ENCODE results near the gene MORN1.

The MORN1 gene

DNA sequence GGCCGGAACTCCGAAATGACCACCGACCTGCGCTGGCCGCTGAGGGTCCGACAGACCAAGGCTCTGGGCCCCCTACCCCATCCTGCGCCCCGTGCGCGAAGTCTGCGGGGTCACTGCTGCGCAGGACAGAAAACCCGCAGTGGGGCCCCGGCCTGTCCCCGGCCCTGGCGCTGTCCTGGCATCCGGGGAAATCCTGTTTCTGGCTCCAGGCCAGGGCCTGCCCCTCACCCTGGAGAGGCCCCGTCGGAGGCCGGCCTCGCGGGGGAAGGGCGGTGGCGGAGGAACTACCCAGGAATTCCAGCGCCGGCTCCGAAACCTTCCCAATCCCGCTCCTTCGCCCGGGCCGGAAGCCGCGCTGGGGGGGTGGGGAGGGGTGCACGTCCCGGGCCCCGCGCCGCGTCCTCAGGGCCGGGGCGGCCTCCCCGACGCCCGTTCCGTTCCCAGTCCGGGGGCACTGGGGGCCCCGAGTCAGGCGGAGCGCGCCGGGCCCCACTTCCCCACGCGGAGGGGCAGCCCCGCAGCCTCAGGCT, 77.0 kb downstream of the MORN1 start:
- DNase-seq: peak; percentile 42
- H3K27ac Mint-ChIP-seq: no peak overlapping the region
- no peaks in the 10 kb centered on the region for H3K9me3 Mint-ChIP-seq
- peaks cover 7% of the 10 kb centered on the region for H3K27me3 Mint-ChIP-seq
- no peak overlapping the region for H3K4me3 Mint-ChIP-seq
- peaks cover 37% of the 10 kb centered on the region for H3K4me1 Mint-ChIP-seq
- CTCF ChIA-PET: interaction anchor here (0.9 kb wide), 1 partner anchor 115 kb away, joined by 3 read pairs; no protein-coding TSS in a partner anchor
- no peaks in the 10 kb centered on the region for H3K36me3 Mint-ChIP-seq

DNA sequence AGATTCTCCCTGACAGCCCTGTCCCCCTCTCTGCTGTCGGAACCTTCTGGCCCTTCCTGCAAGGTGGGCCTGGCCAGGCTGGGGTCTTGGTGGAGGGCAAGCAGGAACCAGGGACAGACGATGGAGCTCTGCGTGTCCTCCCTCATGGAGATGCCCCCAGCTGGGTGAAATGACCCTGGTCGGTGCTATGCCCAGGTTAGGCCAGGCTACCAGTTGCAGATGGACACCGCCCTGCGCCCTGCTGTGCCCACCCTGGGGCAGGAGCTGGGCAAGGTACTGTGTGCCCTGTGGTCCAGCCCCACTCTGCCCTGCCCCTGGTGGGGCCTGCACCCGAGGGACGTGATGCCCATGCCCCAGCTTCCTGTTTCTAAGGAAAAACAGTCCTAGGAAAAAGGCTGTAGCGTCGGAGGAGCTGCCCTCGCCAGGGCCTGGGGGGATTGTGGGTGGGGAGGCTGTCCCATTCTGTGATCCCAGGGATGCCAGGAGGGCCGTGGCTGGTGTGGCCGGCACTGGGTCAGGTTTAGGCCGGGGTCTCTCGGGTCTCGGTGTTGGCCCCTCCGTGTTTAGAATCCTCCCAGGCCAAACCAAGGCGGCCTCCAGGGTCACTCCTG, 77.6 kb downstream of the MORN1 start:
- CTCF ChIA-PET: interaction anchor here (1.3 kb wide), 1 partner anchor 119 kb away, joined by 5 read pairs; the partner anchor contains the start of gene FAAP20
- peaks cover 7% of the 10 kb centered on the region for H3K27me3 Mint-ChIP-seq
- H3K4me1 Mint-ChIP-seq: peaks cover 32% of the 10 kb centered on the region
- H3K4me3 Mint-ChIP-seq: no peak overlapping the region
- no peaks in the 10 kb centered on the region for H3K9me3 Mint-ChIP-seq
- no peak for DNase-seq
- H3K27ac Mint-ChIP-seq: no peak overlapping the region
- peaks cover 3% of the 10 kb centered on the region for H3K36me3 Mint-ChIP-seq

DNA sequence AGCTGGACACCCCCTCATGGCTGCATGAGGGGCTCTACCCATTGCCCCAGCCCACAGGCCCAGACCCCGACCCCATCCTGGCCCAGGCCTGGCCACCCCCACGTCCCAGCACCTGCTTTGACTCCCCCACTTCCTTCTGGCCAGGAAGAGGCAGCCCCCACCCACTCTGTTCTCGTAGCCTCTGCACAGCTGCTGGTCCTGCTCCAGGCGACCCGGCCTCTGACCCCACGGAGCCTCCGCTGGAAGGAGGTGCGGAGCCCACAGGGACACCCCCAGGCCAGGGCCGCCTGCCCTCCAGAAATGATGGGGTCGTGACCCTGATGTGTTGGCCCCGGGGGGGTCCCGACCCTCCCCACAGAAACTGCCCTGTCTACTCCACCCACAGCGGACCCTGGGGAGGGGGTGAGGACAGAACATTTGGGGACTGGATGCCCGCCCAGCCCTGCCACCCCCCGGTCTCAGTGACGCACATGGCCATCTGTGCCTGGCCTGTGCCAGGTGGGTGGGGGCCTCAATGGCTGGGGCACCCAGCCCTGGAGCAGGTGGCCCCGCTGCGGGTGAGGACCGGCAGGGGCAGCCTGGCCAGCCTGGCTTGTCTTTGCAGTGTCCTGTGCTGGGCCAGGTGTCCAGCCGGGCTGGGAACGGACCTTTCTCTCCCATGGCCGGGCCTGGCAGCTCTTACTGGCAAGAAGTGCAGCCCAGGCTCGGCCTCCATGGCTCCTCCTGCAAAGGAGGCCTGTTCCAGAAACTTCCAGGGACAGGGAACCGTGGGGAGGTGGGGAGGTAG, 78.6 kb downstream of the MORN1 start:
- Mint-ChIP-seq H3K4me1 (peaks cover 36% of the 10 kb centered on the region), H3K4me3 (no peak overlapping the region), H3K9me3 (no peaks in the 10 kb centered on the region), H3K27ac (no peak overlapping the region), H3K27me3 (peaks cover 7% of the 10 kb centered on the region), H3K36me3 (peaks cover 12% of the 10 kb centered on the region)
- no peak for DNase-seq
- CTCF ChIA-PET: interaction anchor here (0.9 to 1.6 kb wide), 4 partner anchors 69 to 235 kb away, joined by 3 to 5 read pairs (median 3); partner anchors contain the start of gene FAAP20

DNA sequence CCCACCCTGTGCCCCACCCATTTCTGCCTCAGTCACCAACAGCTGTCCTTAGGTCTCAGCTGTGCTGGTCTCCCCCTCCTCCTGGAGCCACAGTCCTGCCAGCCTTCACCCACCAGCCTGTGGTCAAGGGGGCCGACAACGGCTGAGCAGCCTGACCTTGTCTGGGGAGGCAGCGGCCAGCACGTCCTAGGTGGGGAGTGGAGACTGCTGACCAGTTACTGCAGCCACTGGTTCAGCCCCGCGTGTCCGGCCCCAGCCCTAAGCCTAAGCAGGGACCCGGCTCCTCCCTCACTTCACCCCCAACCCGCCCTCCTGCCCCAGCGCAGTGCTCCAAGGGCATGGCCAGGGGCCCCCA, 79.2 kb downstream of the MORN1 start:
- no peak for DNase-seq
- Mint-ChIP-seq H3K27me3 (peaks cover 6% of the 10 kb centered on the region), H3K36me3 (peaks cover 17% of the 10 kb centered on the region), H3K4me3 (no peak overlapping the region), H3K27ac (peak overlapping the region; percentile 33), H3K9me3 (no peaks in the 10 kb centered on the region), H3K4me1 (peaks cover 37% of the 10 kb centered on the region)
- CTCF ChIA-PET: interaction anchor here (0.7 to 1.6 kb wide), 4 partner anchors 12 to 235 kb away, joined by 3 read pairs; no protein-coding TSS in a partner anchor

GRCh38 chr1:2311184-2312032, 79.9 kb downstream of the MORN1 start:
- DNase-seq: peak; percentile 69
- CTCF ChIA-PET: interaction anchor here (0.7 to 1.6 kb wide), 5 partner anchors 11 to 236 kb away, joined by 3 read pairs; no protein-coding TSS in a partner anchor
- Mint-ChIP-seq H3K9me3 (no peaks in the 10 kb centered on the region), H3K27ac (peak overlapping the region; percentile 33), H3K36me3 (peaks cover 21% of the 10 kb centered on the region), H3K4me3 (no peak overlapping the region), H3K4me1 (peaks cover 35% of the 10 kb centered on the region), H3K27me3 (no peaks in the 10 kb centered on the region)

DNA sequence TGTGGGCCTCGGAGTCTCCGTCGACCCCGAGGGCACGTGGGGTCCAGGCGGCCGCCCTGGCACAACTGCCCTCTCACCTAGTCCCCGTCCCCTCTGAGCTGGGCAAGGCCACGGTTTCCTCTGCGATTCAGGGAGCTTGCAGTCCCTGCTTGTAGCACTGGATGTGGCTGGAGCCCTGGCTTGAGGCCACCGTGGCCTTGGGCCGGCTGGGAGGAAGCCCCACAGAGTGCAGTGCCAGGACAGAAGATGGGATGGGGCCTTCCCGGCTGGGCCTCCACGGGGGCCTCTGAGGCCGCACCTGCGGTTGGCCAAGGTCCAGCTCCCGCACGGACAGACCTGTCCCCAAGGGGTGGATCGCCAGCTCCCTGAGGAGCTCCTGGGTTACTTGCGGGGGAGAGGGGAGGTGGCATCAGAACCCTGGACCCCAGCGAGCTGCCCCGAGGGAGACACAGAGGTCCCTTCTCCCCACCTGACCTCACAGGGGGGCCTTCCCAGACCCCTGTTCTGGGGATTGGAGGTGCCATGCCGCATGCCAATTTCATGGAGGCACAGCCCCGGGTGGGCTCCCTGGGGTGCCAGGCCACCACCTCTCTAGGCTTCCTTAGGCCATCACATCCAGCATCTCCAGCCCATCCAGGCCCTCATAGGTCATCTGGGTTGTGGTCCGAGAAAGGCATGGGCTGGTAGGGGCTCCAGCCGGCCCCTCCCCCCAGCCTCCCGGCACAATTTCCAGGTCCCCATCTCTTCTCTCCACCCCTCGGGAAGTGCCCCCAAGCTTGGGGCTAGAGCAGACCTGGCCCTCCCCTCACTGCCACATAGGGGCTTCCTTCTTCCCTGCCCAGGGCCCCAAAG, 80.8 kb downstream of the MORN1 start:
- Mint-ChIP-seq H3K4me1 (peaks cover 27% of the 10 kb centered on the region), H3K27ac (peak overlapping the region; percentile 58), H3K27me3 (no peaks in the 10 kb centered on the region), H3K4me3 (no peak overlapping the region), H3K9me3 (no peaks in the 10 kb centered on the region), H3K36me3 (peaks cover 24% of the 10 kb centered on the region)
- CTCF ChIA-PET: interaction anchor here (1.0 to 1.8 kb wide), 2 partner anchors 77 to 115 kb away, joined by 3 to 5 read pairs; no protein-coding TSS in a partner anchor
- no peak for DNase-seq

- no peak for DNase-seq
- Mint-ChIP-seq H3K27ac (peak overlapping the region; percentile 70), H3K4me3 (no peak overlapping the region), H3K4me1 (peaks cover 24% of the 10 kb centered on the region), H3K36me3 (peaks cover 35% of the 10 kb centered on the region), H3K9me3 (no peaks in the 10 kb centered on the region), H3K27me3 (no peaks in the 10 kb centered on the region)
- CTCF ChIA-PET: interaction anchor here (1.8 kb wide), 1 partner anchor 113 kb away, joined by 5 read pairs; no protein-coding TSS in a partner anchor
Observed at GRCh38 chr1:2308844-2309243, 82.5 kb downstream of the MORN1 start.

GRCh38 chr1:2307972-2308371, 83.4 kb downstream of the MORN1 start:
- DNase-seq: no peak
- Mint-ChIP-seq H3K27ac (peak overlapping the region; percentile 55), H3K27me3 (no peaks in the 10 kb centered on the region), H3K4me3 (no peak overlapping the region), H3K36me3 (peaks cover 44% of the 10 kb centered on the region), H3K4me1 (peaks cover 20% of the 10 kb centered on the region), H3K9me3 (no peaks in the 10 kb centered on the region)
- CTCF ChIA-PET: no interaction called here

- CTCF ChIA-PET: interaction anchor here (1.0 kb wide), 1 partner anchor 8 kb away, joined by 4 read pairs; no protein-coding TSS in a partner anchor
- Mint-ChIP-seq H3K4me3 (no peak overlapping the region), H3K36me3 (peaks cover 46% of the 10 kb centered on the region), H3K27me3 (no peaks in the 10 kb centered on the region), H3K27ac (peak overlapping the region; percentile 58), H3K9me3 (no peaks in the 10 kb centered on the region), H3K4me1 (peaks cover 21% of the 10 kb centered on the region)
- no peak for DNase-seq
Observed at GRCh38 chr1:2307064-2307605, 84.2 kb downstream of the MORN1 start.

GRCh38 chr1:2306151-2306978, 85.0 kb downstream of the MORN1 start:
- H3K4me1 Mint-ChIP-seq: peaks cover 25% of the 10 kb centered on the region
- CTCF ChIA-PET: interaction anchor here (1.0 kb wide), 1 partner anchor 9 kb away, joined by 4 read pairs; no protein-coding TSS in a partner anchor

GRCh38 chr1:2304921-2305681, 86.3 kb downstream of the MORN1 start:
- Mint-ChIP-seq H3K9me3 (no peaks in the 10 kb centered on the region), H3K36me3 (peaks cover 46% of the 10 kb centered on the region), H3K27me3 (no peaks in the 10 kb centered on the region), H3K4me1 (peaks cover 36% of the 10 kb centered on the region), H3K4me3 (no peak overlapping the region), H3K27ac (peak overlapping the region; percentile 3)
- CTCF ChIA-PET: no interaction called here
- DNase-seq: no peak

More at GRCh38 chr1:2306151-2306978, 85.0 kb downstream of the MORN1 start:
- H3K27ac Mint-ChIP-seq: peak overlapping the region; percentile 58
- H3K27me3 Mint-ChIP-seq: no peaks in the 10 kb centered on the region
- peaks cover 46% of the 10 kb centered on the region for H3K36me3 Mint-ChIP-seq
- no peak overlapping the region for H3K4me3 Mint-ChIP-seq
- no peak for DNase-seq
- no peaks in the 10 kb centered on the region for H3K9me3 Mint-ChIP-seq

DNA sequence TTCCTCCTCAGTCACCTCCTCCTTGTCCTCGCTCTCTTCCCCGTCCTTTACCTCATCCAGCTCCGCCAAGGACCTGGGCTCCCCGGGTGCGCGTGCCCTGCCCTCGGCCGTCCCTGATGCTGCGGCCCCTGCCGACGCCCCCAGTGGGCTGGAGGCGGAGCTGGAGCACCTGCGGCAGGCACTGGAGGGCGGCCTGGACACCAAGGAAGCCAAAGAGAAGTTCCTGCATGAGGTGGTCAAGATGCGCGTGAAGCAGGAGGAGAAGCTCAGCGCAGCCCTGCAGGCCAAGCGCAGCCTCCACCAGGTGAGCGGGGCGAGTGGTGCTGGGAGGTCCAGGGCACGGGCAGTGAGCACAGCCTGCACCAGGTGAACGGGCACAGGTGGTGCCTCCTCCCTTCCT, 87.1 kb downstream of the MORN1 start:
- no peak overlapping the region for H3K4me3 Mint-ChIP-seq
- no peak for DNase-seq
- H3K9me3 Mint-ChIP-seq: no peaks in the 10 kb centered on the region
- no peak overlapping the region for H3K27ac Mint-ChIP-seq
- no peaks in the 10 kb centered on the region for H3K27me3 Mint-ChIP-seq
- peaks cover 43% of the 10 kb centered on the region for H3K4me1 Mint-ChIP-seq
- CTCF ChIA-PET: no interaction called here
- H3K36me3 Mint-ChIP-seq: peaks cover 46% of the 10 kb centered on the region

Measured in activated naive CD4-positive, alpha-beta T cell treated with anti-CD3 and anti-CD28 coated beads, Interleukin-2, amount 10 ng/mL, durations not matched to agents 7 days and 5 days (primary cell).